Cardiac muscle cell (in vitro differentiated cells and primary cell): ENCODE measurements around the gene REPS1. TPM values are rescaled to one million over a fixed set of nuclear protein-coding genes. Genes with fewer than 3 reads are reported as not detected.

Source experiments
- DNase-seq, 2 donors: peaks; one replicate each; pipeline versions ENCODE4 v3.0.0 to v3.0.0-alpha.2; 2010 to 2017; ENCODE audit warnings: low read depth in 1 of 2, low spot score in 1 of 2
- H3K27ac ChIP-seq: fragments of 200-600 bp; sonication (generic); 2 replicates; pipeline ENCODE4 v1.5.1; 2016
- H3K27me3 ChIP-seq: fragments of 200-600 bp; sonication (generic); 2 replicates; pipeline ENCODE4 v1.6.0; 2016; ENCODE audit warnings: control low read depth
- H3K36me3 ChIP-seq: fragments of 200-600 bp; sonication (generic); 2 replicates; pipeline ENCODE4 v1.5.1; 2016; ENCODE audit warnings: control low read depth
- H3K4me1 ChIP-seq: fragments of 200-600 bp; sonication (generic); 2 replicates; pipeline ENCODE4 v1.8.1; 2017; ENCODE audit warnings: low read depth, mild to moderate bottlenecking, mixed run types
- H3K4me3 ChIP-seq: fragments of 200-600 bp; sonication (generic); 2 replicates; pipeline ENCODE4 v1.5.1; 2016; ENCODE audit warnings: mild to moderate bottlenecking
- H3K9me3 ChIP-seq: fragments of 200-600 bp; sonication (generic); 2 replicates; pipeline ENCODE4 v1.5.1; 2017; ENCODE audit warnings: low read depth, mild to moderate bottlenecking, control low read depth
- polyA plus RNA-seq: library from polyadenylated mRNA; unstranded; fragments of >200 nt; fragmentation: Nextera tagmentation; extraction: Ambion mirVana; gene quantifications from 2 replicates; pipeline ENCODE4 v1.2.1, GENCODE V29; 2016
- total RNA-seq: library from RNA; depleted of rRNA; stranded (reverse); fragments of >200 nt; gene quantifications from 2 replicates; pipeline ENCODE4 v1.2.3, GENCODE V29; 2016
- TF ChIP-seq, protein P1 (sequence below): IDR thresholded peaks from 2 replicates; pipeline ENCODE4 v1.5.1; 2012; ENCODE audit warnings: low read depth, mild to moderate bottlenecking, low read length

Gene REPS1
- total and polyA plus RNA-seq, 2 experiments from 2014 or later = 30.5 to 49.5 TPM

DNA sequence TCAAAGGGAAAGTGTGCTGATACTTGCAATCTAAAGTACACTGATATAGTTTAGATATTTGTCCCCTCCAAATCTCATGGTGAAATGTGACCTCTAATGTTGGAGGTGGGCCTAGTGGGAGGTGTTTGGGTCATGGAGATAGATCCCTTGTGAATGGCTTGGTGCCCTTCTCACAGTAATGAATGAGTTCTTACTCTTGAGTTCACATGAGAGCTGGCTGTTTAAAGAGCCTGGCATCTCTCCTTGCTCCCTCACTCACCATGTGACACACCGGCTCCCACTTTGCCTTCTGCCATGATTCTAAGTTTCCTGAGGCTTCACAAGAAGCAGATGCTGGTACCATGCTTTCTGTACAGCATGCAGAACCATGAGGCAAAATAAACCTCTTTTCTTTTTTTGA, 78.1 kb downstream of the REPS1 start:
- Histone ChIP-seq H3K4me1 (no peaks in the 10 kb centered on the region), H3K4me3 (no peak overlapping the region), H3K27ac (no peak overlapping the region), H3K9me3 (no peaks in the 10 kb centered on the region), H3K27me3 (no peaks in the 10 kb centered on the region), H3K36me3 (peaks cover 64% of the 10 kb centered on the region)
- no peak for DNase-seq
- TF ChIP-seq, protein P1, sequence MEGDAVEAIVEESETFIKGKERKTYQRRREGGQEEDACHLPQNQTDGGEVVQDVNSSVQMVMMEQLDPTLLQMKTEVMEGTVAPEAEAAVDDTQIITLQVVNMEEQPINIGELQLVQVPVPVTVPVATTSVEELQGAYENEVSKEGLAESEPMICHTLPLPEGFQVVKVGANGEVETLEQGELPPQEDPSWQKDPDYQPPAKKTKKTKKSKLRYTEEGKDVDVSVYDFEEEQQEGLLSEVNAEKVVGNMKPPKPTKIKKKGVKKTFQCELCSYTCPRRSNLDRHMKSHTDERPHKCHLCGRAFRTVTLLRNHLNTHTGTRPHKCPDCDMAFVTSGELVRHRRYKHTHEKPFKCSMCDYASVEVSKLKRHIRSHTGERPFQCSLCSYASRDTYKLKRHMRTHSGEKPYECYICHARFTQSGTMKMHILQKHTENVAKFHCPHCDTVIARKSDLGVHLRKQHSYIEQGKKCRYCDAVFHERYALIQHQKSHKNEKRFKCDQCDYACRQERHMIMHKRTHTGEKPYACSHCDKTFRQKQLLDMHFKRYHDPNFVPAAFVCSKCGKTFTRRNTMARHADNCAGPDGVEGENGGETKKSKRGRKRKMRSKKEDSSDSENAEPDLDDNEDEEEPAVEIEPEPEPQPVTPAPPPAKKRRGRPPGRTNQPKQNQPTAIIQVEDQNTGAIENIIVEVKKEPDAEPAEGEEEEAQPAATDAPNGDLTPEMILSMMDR = no peak

DNA sequence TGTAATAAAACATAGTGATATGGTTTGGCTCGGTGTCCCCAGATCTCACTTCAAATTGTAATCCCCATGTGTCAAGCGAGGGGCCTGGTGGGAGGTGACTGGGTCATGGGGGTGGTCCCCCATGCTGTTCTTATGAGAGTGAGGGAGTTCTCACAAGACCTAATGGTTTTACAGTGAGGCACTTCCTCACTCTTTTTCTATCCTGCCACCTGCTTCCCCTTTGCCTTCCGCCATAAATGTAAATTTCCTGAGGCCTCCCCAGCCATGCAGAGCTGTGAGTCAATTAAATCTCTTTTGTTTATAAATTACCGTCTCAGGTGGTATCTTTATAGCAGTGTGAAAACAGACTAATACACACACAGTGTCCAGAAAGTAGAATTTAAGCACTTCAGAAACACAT, 78.5 kb downstream of the REPS1 start:
- Histone ChIP-seq H3K9me3 (no peaks in the 10 kb centered on the region), H3K36me3 (peaks cover 64% of the 10 kb centered on the region), H3K27ac (no peak overlapping the region), H3K4me1 (no peaks in the 10 kb centered on the region), H3K4me3 (no peak overlapping the region), H3K27me3 (no peaks in the 10 kb centered on the region)
- DNase-seq = no peak
- TF ChIP-seq, protein P1 = no peak

DNA sequence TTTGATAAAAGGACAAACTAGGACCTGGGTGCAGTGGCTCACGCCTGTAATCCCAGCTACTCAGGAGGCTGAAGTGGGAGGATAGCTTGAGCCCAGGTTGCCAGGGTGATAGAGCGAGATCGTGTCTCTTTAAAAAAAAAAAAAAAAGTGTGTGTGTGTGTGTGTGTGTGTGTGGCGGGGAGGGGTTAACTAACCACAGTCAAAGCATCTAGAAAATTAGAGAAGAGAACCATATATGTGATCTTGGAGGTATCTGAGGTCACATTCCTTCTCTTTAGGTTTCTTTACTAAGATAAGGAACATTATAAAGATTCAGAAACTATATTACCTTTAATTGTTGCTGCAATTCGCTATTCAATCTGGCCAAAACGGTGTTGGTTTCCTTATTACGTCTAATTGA, 80.9 kb downstream of the REPS1 start:
- peaks cover 68% of the 10 kb centered on the region for H3K36me3 ChIP-seq
- H3K27me3 ChIP-seq = no peaks in the 10 kb centered on the region
- no peak for DNase-seq
- H3K4me3 ChIP-seq = no peak overlapping the region
- H3K27ac ChIP-seq = no peak overlapping the region
- TF ChIP-seq, protein P1 = no peak
- H3K4me1 ChIP-seq = no peaks in the 10 kb centered on the region
- no peaks in the 10 kb centered on the region for H3K9me3 ChIP-seq

DNA sequence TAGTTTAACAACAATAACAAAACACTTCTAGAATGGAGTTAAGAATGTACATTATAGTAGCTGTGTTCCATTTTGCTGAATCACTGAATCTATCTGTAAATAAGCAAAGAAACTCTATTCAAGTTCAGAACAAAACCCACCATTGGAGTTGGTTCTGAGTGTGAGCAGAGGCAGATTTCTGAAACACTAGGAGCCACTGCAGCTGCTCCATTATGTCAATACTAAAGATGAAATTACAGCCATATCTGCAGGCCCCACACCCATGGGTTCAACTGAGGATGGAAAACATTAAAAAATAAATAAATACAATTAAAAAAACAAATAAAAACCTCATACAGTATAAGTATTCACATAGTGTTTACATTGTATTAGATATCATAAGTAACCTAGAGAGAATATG, 91.0 kb downstream of the REPS1 start:
- H3K27ac ChIP-seq = no peak overlapping the region
- no peaks in the 10 kb centered on the region for H3K4me1 ChIP-seq
- no peaks in the 10 kb centered on the region for H3K36me3 ChIP-seq
- no peaks in the 10 kb centered on the region for H3K9me3 ChIP-seq
- H3K27me3 ChIP-seq = no peaks in the 10 kb centered on the region
- no peak for DNase-seq
- TF ChIP-seq, protein P1 = no peak
- no peak overlapping the region for H3K4me3 ChIP-seq

DNA sequence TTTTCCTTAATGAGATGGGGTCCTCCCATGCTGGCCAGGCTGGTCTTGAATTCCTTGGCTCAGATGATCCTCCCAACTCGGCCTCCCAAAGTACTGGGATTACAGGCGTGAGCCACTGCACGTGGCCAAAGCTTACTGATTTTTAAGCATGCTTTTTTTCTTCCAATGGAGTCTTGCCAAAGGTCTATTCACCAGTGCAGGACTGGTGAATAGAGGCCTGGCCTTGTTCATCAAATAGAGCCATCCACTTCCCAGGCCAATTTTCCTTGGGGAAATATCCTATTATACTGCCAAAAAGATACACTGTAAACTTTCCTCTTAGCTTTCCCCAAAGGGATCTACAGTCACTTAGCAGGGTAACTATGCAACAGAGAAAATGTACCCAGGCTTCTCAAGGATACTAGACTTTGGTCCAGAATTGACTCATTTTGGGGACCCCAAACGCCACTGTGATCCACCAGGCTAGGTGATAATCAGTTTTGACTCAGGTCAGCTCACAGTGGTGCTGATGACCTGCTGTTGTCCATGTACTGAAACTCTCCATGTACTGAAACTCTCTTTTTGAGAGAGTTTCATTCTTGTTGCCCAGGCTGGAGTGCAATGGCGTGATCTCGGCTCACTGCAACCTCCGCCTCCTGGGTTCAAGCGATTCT, 91.8 kb downstream of the REPS1 start:
- H3K36me3 ChIP-seq = no peaks in the 10 kb centered on the region
- TF ChIP-seq, protein P1 = no peak
- no peak overlapping the region for H3K4me3 ChIP-seq
- H3K9me3 ChIP-seq = no peaks in the 10 kb centered on the region
- no peak for DNase-seq
- no peaks in the 10 kb centered on the region for H3K27me3 ChIP-seq
- no peak overlapping the region for H3K27ac ChIP-seq
- H3K4me1 ChIP-seq = no peaks in the 10 kb centered on the region
